ENCODE data around the gene SIGLEC5. TPM values are rescaled to one million over a fixed set of nuclear protein-coding genes. Genes with fewer than 3 reads are reported as not detected.

The SIGLEC5 gene
- total RNA-seq, 4 donors from 2014 or later, result 1.1 TPM; not detected in 3

DNA sequence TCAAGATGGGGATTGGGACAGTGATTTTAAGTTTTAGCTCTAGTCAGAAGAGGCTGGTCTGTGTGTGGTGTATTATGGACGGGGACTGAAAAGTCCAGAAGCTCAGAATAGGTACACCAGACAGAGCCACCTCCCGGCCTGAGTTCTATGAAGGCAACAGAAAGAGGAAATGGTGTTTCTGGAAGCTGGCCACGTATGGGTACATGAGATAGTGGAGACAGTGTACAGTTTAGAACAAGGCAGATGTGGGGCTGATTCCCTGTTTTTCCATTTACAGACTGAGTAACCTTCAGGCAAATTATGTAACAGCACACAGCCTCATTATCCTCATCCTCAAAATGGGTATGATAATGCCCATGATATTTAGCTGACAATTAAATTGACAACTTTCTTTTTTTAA, 57.8 kb downstream of the SIGLEC5 start:
- Histone ChIP-seq H3K9me3 (no peaks in the 10 kb centered on the region), H3K27ac (no peak overlapping the region), H3K4me3 (peak overlapping the region in 1 of 4 donors; percentile 79), H3K36me3 (peaks cover 0 to 14% (median 4%) of the 10 kb centered on the region in 4 donors), H3K4me1 (peaks cover 6 to 18% (median 13%) of the 10 kb centered on the region in 4 donors), H3K27me3 (no peaks in the 10 kb centered on the region)
- WGBS, 2 donors (ENCODE audit: low coverage in 1 of 2), result 28 to 65% methylated on average over 2 to 3 of the region's 3 CpGs
- no peak for DNase-seq
- intact Hi-C loops (cut with DNase I; ENCODE audit: low total_unique reads), result no loop called here
- TF ChIP-seq EP300 (IDR thresholded peaks at IDR 0.05; ENCODE audit: low read depth), result no peak
- no peak for TF ChIP-seq POLR2AphosphoS5 (IDR thresholded peaks at IDR 0.05)
- TF ChIP-seq POLR2A (IDR thresholded peaks at IDR 0.05), result no peak
- no peak for TF ChIP-seq CTCF (IDR thresholded peaks at IDR 0.05)
- in situ Hi-C loops (cut with MboI; ENCODE audit: low pct_ligation_motif_present in 1 of 4, low pct_unique_long_range_greater_than_20kb in 1 of 4, low sequenced_read_pairs in 3 of 4), result no loop called here

DNA sequence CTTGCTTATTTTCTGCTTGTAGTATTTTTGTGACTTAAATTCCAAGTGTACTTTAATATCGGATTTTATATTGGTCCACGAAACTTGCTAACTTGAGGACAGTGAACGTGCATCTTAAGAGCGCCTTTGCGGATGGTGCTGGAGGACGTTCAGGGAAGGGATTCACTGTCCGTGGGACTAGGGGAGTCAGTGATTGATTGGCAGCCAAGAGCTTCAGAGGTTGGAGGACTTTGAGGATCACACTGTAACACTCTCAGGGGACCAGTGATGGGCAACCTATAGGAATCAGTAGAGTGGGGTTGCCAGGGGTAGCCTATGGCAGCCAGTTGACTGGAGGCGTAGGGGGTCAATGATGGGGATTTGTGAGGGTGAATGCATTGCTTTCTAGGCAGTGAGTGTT, 58.6 kb downstream of the SIGLEC5 start:
- intact Hi-C loops (cut with DNase I; ENCODE audit: low total_unique reads), result no loop called here
- in situ Hi-C loops (cut with MboI; ENCODE audit: low pct_ligation_motif_present in 1 of 4, low pct_unique_long_range_greater_than_20kb in 1 of 4, low sequenced_read_pairs in 3 of 4), result no loop called here
- Histone ChIP-seq H3K4me3 (peak overlapping the region; percentile 56 to 79 (median 64)), H3K27ac (peak overlapping the region in 3 of 4 donors; percentile 65 to 79 (median 73)), H3K9me3 (no peaks in the 10 kb centered on the region), H3K36me3 (peaks cover 0 to 14% (median 4%) of the 10 kb centered on the region in 4 donors), H3K4me1 (peaks cover 6 to 18% (median 13%) of the 10 kb centered on the region in 4 donors), H3K27me3 (no peaks in the 10 kb centered on the region)
- DNase-seq, result no peak
- WGBS, 2 donors (ENCODE audit: low coverage in 1 of 2), result 0 to 9% methylated on average over 4 to 8 of the region's 8 CpGs
- TF ChIP-seq POLR2A (IDR thresholded peaks at IDR 0.05) (no peak), CTCF (IDR thresholded peaks at IDR 0.05) (no peak), POLR2AphosphoS5 (IDR thresholded peaks at IDR 0.05) (no peak), EP300 (IDR thresholded peaks at IDR 0.05; ENCODE audit: low read depth) (no peak)

DNA sequence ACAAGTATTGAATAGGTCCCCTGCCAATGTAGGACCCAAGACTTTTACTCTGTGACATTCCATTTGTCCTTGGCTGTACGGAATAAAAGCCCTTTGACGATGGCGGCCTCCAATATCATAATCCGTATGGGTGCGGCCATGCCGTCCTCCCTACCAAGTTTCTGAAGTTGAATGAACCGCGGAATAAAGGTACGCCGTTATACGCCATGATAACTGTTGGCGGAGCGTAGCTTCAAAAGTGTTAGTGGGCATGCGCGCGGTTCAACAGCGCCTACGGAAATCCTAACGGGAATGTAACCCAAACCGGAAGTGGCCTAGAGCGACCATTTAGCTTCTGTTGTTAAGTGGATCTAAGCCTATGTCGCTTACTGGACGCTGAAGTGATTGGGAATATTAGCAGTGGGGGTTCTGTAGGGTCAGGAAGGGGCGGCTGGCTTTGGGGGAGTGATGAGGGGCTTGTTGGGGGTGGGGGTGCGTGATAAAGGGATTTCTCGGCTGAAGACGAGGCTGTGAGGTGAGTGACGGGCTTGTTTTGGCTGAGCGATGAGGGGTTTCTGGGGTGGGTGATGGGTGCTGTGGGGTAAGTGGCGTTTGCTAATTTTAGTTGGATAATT, 59.1 kb downstream of the SIGLEC5 start, which contains the start of gene ZNF175:
ZNF175 (plus strand) TSS at position 322 of the 614 bp plus-strand sequence. CDS start 2,047 bp downstream, outside the sequence.
- DNase-seq, result peak; percentile 96
- in situ Hi-C loops (cut with MboI; ENCODE audit: low pct_ligation_motif_present in 1 of 4, low pct_unique_long_range_greater_than_20kb in 1 of 4, low sequenced_read_pairs in 3 of 4), result no loop called here
- Histone ChIP-seq H3K4me1 (peaks cover 6 to 18% (median 13%) of the 10 kb centered on the region in 4 donors), H3K36me3 (peaks cover 0 to 14% (median 4%) of the 10 kb centered on the region in 4 donors), H3K27ac (peak within 1 kb of the TSS; percentile 48 to 79 (median 69)), H3K27me3 (no peaks in the 10 kb centered on the region), H3K4me3 (peak within 1 kb of the TSS; percentile 56 to 79 (median 64)), H3K9me3 (no peaks in the 10 kb centered on the region)
- intact Hi-C loops (cut with DNase I; ENCODE audit: low total_unique reads), result no loop called here
- WGBS, 2 donors (ENCODE audit: low coverage in 1 of 2), result 0 to 1% methylated on average over 16 to 29 of the region's 30 CpGs
- TF ChIP-seq POLR2AphosphoS5 (IDR thresholded peaks at IDR 0.05), result peak; percentile 21 to 76 (median 31)
- TF ChIP-seq CTCF (IDR thresholded peaks at IDR 0.05), result no peak

GRCh38 chr19:51568456-51568855, 61.7 kb downstream of the SIGLEC5 start:
- intact Hi-C loops (cut with DNase I; ENCODE audit: low total_unique reads), result no loop called here
- no peak for DNase-seq
- Histone ChIP-seq H3K27me3 (peaks cover 12% of the 10 kb centered on the region), H3K36me3 (peaks cover 0 to 4% (median 0%) of the 10 kb centered on the region in 4 donors), H3K4me1 (peaks cover 6 to 18% (median 13%) of the 10 kb centered on the region in 4 donors), H3K9me3 (no peaks in the 10 kb centered on the region), H3K27ac (no peak overlapping the region), H3K4me3 (no peak overlapping the region)
- 83 to 92% methylated on average over 1 of the region's 1 CpG for WGBS, 2 donors (ENCODE audit: low coverage in 1 of 2)
- TF ChIP-seq POLR2A (IDR thresholded peaks at IDR 0.05), result no peak
- no peak for TF ChIP-seq EP300 (IDR thresholded peaks at IDR 0.05; ENCODE audit: low read depth)
- no peak for TF ChIP-seq CTCF (IDR thresholded peaks at IDR 0.05)
- TF ChIP-seq POLR2AphosphoS5 (IDR thresholded peaks at IDR 0.05), result no peak
- in situ Hi-C loops (cut with MboI; ENCODE audit: low pct_ligation_motif_present in 1 of 4, low pct_unique_long_range_greater_than_20kb in 1 of 4, low sequenced_read_pairs in 3 of 4), result no loop called here
